Measurements from ENCODE around the gene HEXA. TPM values are rescaled to one million over a fixed set of nuclear protein-coding genes. Genes with fewer than 3 reads are reported as not detected.

HEXA gene
- total and polyA plus RNA-seq, 9 of the 15 experiments (the other 6 are each of a cell fraction or from before 2014, with no cell fraction given) = 22.2 to 136 (median 68.9) TPM

DNA sequence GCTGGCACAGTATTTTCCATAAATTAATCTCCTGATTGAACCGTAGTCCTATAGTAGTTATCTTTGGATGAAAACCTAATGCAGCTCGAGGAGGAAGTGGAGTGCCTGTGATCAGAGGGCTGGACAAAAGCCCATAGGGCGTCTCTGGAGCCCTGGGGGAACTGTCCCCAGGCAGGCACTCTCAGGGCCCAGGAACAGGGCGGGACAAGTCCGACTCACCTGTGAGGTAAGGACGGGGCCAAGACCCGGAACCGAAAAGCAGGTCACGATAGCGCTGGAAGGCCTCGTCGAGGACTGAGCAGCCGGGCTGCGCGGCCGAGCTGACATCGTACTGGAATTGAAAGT, 341 bp downstream of the HEXA start:
- ChIA-PET POLR2A (interaction anchor here (0.5 to 1.4 kb wide), 12 partner anchors 8 to 460 kb away, joined by 3 to 6 read pairs (median 4); no protein-coding TSS in a partner anchor), CTCF (ENCODE audit: low intra/inter-chr PET ratio) (no interaction called here)
- BruUV-seq (replicated peaks) = TSS peak; percentile 63
- Histone ChIP-seq H3K79me2 (ENCODE audit: control insufficient read depth, insufficient read depth, low read length) (peaks cover 31% of the 10 kb centered on the region), H3K4me1 (replicated peaks in 1 of 2; ENCODE audit: control insufficient read depth in 2 of 2, insufficient read depth in 2 of 2, low read length in 2 of 2) (peaks cover 8 to 15% of the 10 kb centered on the region in 2 experiments; a peak in 3 of 5 replicates), H3K27ac (ENCODE audit: extremely low read depth, low read depth, low read length) (peak overlapping the region; percentile 83), H3K36me3 (ENCODE audit: control insufficient read depth, insufficient read depth, low read length) (peaks cover 15% of the 10 kb centered on the region; the same call in 2 of the 3 replicates), H3K9me3 (replicated peaks; ENCODE audit: control insufficient read depth, insufficient read depth, low read depth, low read length) (no peaks in the 10 kb centered on the region), H3K27me3 (ENCODE audit: control insufficient read depth in 2 of 2, insufficient read depth in 2 of 2, low read length in 2 of 2) (peaks cover 0 to 3% of the 10 kb centered on the region in 2 experiments; a peak in 2 of 5 replicates), H3K9ac (ENCODE audit: insufficient read depth in 1 of 2, low read depth in 2 of 2, low read length in 2 of 2) (peak overlapping the region; percentile 94 to 99), H4K20me1 (replicated peaks; ENCODE audit: control insufficient read depth, insufficient read depth, low read length) (no peaks in the 10 kb centered on the region), H3K4me3 (peak overlapping the region; percentile 79), H3K9me1 (ENCODE audit: control insufficient read depth, insufficient read depth, low read length) (no peaks in the 10 kb centered on the region), H2AFZ (ENCODE audit: low read depth, low read length) (peak overlapping the region; percentile 97), H3K4me2 (ENCODE audit: insufficient read depth, low read length) (peak overlapping the region; percentile 95)
- peak in 1 of 4 experiments; percentile 27 for DNase-seq (ENCODE audit: extremely low read depth in 1 of 4, low spot score in 3 of 4)
- in situ Hi-C loops (cut with MboI) (no loop called here), intact Hi-C loops (cut with micrococcal nuclease) (no loop called here)
- peak; percentile 79 for ATAC-seq
- TF ChIP-seq JUND (IDR thresholded peaks at IDR 0.05; ENCODE audit: borderline replicate concordance, low read depth, low read length) = no peak
- TF ChIP-seq JUND (tag; IDR thresholded peaks at IDR 0.05; ENCODE audit: borderline replicate concordance, low read depth, low read length) = 0 out of 3 replicates have a peak, but pooled peaks have one; percentile 30
- TF ChIP-seq GATAD2B (IDR thresholded peaks at IDR 0.05; ENCODE audit: borderline replicate concordance) = no peak
- TF ChIP-seq, protein P1, sequence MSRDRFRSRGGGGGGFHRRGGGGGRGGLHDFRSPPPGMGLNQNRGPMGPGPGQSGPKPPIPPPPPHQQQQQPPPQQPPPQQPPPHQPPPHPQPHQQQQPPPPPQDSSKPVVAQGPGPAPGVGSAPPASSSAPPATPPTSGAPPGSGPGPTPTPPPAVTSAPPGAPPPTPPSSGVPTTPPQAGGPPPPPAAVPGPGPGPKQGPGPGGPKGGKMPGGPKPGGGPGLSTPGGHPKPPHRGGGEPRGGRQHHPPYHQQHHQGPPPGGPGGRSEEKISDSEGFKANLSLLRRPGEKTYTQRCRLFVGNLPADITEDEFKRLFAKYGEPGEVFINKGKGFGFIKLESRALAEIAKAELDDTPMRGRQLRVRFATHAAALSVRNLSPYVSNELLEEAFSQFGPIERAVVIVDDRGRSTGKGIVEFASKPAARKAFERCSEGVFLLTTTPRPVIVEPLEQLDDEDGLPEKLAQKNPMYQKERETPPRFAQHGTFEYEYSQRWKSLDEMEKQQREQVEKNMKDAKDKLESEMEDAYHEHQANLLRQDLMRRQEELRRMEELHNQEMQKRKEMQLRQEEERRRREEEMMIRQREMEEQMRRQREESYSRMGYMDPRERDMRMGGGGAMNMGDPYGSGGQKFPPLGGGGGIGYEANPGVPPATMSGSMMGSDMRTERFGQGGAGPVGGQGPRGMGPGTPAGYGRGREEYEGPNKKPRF (IDR thresholded peaks at IDR 0.05; ENCODE audit: low read depth, low read length) = no peak
- 0 out of 2 replicates have a peak, but pooled peaks have one; percentile 7 for TF ChIP-seq DPF2 (IDR thresholded peaks at IDR 0.05)
- 0 out of 2 replicates have a peak, but pooled peaks have one; percentile 65 for TF ChIP-seq ZNF232 (CRISPR knock-in tag; IDR thresholded peaks at IDR 0.05)
- TF ChIP-seq, protein P2, sequence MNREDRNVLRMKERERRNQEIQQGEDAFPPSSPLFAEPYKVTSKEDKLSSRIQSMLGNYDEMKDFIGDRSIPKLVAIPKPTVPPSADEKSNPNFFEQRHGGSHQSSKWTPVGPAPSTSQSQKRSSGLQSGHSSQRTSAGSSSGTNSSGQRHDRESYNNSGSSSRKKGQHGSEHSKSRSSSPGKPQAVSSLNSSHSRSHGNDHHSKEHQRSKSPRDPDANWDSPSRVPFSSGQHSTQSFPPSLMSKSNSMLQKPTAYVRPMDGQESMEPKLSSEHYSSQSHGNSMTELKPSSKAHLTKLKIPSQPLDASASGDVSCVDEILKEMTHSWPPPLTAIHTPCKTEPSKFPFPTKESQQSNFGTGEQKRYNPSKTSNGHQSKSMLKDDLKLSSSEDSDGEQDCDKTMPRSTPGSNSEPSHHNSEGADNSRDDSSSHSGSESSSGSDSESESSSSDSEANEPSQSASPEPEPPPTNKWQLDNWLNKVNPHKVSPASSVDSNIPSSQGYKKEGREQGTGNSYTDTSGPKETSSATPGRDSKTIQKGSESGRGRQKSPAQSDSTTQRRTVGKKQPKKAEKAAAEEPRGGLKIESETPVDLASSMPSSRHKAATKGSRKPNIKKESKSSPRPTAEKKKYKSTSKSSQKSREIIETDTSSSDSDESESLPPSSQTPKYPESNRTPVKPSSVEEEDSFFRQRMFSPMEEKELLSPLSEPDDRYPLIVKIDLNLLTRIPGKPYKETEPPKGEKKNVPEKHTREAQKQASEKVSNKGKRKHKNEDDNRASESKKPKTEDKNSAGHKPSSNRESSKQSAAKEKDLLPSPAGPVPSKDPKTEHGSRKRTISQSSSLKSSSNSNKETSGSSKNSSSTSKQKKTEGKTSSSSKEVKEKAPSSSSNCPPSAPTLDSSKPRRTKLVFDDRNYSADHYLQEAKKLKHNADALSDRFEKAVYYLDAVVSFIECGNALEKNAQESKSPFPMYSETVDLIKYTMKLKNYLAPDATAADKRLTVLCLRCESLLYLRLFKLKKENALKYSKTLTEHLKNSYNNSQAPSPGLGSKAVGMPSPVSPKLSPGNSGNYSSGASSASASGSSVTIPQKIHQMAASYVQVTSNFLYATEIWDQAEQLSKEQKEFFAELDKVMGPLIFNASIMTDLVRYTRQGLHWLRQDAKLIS (CRISPR knock-in tag; IDR thresholded peaks at IDR 0.05) = 0 out of 2 replicates have a peak, but pooled peaks have one; percentile 3
- TF ChIP-seq, protein P3, sequence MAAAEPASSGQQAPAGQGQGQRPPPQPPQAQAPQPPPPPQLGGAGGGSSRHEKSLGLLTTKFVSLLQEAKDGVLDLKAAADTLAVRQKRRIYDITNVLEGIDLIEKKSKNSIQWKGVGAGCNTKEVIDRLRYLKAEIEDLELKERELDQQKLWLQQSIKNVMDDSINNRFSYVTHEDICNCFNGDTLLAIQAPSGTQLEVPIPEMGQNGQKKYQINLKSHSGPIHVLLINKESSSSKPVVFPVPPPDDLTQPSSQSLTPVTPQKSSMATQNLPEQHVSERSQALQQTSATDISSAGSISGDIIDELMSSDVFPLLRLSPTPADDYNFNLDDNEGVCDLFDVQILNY (CRISPR knock-in tag; IDR thresholded peaks at IDR 0.05) = no peak
- no peak for TF ChIP-seq RAD21 (CRISPR knock-in tag; conservative IDR thresholded peaks at IDR 0.05 in 1 of 2, IDR thresholded peaks at IDR 0.05 in 1 of 2)
- TF ChIP-seq SPI1 (IDR thresholded peaks at IDR 0.05; ENCODE audit: borderline replicate concordance, low read depth, low read length) = peak; percentile 76
- under 1% methylated on average over 17 of the region's 17 CpGs for WGBS (ENCODE audit: insufficient coverage, low coverage, missing lambda C conversion rate)
- FAIRE-seq = no peak
